Fibroblast of mammary gland (primary cell): ENCODE results near the gene MORN3.
"Not testable (repeated sequence)": the region's sequence is repeated elsewhere in the genome, so short reads cannot be mapped to it uniquely, and the experiment has no call there.

Experiments
- DNase-seq: peaks from one replicate; pipeline ENCODE4 v3.0.0-alpha.2; 2010; ENCODE audit warnings: low read depth
- H3K4me3 ChIP-seq: 2 replicates; pipeline ENCODE4 v1.5.1; 2011; ENCODE audit warnings: low read depth, mild to moderate bottlenecking, low read length, moderate library complexity; ENCODE audit not compliant: control insufficient read depth
- TF ChIP-seq, protein P1 (sequence below): conservative IDR thresholded peaks from 2 replicates; pipeline ENCODE4 v1.5.1; 2011; ENCODE audit warnings: low read depth, low read length, inconsistent platforms; ENCODE audit not compliant: control insufficient read depth, insufficient read depth

MORN3 gene

DNA sequence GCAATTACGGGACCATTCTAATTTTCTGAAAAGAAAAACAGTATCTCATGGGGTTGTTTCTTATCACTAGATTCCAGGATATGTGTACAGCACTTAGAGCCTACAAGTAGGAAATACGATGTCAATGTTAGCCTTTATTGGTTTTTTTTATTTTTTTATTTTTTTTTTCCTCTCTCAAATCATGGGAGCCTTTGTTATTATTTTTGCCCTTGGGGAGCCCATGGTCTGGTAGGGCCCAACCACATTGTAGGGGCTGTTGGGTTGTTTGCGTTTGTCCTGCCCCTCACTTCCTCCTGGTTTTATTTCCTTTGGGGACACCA is 5.9 kb downstream of the MORN3 start:
- DNase-seq = no peak
- H3K4me3 ChIP-seq = no peak overlapping the region
- TF ChIP-seq, protein P1, sequence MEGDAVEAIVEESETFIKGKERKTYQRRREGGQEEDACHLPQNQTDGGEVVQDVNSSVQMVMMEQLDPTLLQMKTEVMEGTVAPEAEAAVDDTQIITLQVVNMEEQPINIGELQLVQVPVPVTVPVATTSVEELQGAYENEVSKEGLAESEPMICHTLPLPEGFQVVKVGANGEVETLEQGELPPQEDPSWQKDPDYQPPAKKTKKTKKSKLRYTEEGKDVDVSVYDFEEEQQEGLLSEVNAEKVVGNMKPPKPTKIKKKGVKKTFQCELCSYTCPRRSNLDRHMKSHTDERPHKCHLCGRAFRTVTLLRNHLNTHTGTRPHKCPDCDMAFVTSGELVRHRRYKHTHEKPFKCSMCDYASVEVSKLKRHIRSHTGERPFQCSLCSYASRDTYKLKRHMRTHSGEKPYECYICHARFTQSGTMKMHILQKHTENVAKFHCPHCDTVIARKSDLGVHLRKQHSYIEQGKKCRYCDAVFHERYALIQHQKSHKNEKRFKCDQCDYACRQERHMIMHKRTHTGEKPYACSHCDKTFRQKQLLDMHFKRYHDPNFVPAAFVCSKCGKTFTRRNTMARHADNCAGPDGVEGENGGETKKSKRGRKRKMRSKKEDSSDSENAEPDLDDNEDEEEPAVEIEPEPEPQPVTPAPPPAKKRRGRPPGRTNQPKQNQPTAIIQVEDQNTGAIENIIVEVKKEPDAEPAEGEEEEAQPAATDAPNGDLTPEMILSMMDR = no peak

DNA sequence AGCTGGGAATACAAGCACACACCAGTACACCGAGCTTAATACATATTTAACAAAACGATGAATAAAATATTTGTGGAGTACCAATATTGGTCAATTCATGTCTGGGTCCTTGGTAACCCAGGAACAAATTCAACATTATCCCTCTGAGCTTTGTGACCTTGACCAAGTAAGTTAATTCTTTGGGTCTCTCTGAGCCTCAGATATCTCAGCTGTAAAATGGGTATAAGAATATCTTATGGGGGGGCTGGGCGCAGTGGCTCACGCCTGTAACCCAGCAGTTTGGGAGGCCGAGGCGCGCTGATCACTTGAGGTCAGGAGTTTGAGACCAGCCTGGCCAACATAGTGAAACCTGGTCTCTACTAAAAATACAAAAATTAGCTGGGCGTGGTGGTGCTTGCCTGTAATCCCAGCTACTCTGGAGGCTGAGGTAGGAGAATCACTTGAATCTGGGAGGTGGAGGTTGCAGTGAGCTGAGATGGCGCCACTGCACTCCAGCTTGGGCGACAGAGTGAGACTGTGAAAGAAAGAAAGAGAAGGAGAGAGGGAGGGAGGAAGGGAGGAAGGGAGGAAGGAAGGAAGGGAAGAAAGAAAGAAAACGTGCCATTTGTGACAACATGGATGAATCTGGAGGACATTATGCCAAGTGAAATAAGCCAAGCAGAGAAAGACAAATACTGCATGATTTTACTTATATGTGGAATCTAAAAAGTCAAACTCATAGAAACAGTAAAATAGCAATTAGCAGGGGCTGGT is 7.9 kb downstream of the MORN3 start:
- H3K4me3 ChIP-seq, DNase-seq: not testable (repeated sequence)

DNA sequence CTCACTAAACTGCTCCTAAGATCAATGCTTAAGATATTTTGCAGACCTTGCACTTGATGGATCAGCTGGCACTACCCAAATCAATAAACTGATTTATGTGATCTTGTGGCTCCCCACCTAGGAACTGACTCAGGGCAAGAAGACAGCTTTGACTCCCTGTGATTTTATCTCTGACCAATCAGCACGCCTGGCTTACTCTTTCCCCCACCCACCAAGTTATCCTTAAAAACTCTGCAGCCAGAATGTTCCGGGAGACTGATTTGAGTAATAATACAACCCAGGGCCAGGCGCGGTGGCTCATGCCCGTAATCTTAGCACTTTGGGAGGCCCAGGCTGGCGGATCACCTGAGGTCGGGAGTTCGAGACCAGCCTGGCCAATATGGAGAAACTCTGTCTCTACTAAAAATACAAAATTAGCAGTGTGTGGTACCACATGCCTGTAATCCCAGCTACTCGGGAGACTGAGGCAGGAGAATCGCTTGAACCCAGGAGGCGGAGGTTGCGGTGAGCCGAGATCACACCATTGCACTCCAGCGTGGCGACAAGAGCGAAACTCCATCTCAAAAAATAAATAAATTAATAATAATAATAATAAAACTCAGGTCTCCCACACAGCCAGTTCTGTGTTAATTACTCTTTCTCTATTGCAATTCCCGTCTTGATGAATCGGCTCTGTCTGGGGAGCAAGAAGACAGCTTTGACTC is 12.0 kb downstream of the MORN3 start:
- no peak for DNase-seq
- TF ChIP-seq, protein P1 = no peak
- no peak overlapping the region for H3K4me3 ChIP-seq

DNA sequence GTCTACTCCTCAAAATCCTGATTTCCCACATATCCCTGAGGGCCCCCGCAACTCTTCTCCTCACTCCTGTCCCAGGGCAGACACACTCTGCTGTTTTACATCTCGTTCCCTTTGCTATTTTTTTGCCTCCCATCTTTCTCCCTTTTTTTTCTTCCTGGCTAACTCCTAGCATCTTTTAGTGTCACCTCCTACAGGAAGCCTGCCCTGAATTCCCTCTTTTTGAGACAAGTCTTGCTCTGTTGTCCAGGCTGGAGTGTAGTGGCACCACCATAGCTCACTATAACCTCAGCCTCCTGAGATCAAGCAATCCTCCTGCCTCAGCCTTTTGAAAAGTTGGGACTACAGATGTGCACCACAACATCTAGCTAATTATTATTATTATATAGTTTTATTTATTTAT is 13.3 kb downstream of the MORN3 start:
- no peak overlapping the region for H3K4me3 ChIP-seq
- no peak for DNase-seq
- TF ChIP-seq, protein P1 = no peak

DNA sequence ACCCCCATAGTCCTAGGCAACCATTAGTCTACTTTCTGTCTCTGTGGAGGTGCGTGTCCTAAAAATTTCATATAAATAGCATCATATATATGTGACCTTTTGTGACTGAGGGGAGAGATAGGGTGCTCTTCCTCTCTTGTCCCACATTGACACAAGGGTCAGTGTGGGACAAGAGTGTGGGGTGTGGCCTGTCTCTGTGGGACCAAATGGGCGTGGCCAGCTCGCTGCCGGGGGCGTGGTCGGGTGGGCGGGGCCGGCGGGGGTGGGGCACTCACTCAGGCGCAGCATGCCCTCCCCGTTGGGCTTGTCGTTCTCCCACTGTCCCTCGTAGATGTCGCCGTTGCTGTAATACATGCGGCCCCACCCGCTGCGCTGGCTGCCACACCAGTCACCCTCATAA is 15.5 kb downstream of the MORN3 start:
- TF ChIP-seq, protein P1 = no peak
- DNase-seq = no peak

DNA sequence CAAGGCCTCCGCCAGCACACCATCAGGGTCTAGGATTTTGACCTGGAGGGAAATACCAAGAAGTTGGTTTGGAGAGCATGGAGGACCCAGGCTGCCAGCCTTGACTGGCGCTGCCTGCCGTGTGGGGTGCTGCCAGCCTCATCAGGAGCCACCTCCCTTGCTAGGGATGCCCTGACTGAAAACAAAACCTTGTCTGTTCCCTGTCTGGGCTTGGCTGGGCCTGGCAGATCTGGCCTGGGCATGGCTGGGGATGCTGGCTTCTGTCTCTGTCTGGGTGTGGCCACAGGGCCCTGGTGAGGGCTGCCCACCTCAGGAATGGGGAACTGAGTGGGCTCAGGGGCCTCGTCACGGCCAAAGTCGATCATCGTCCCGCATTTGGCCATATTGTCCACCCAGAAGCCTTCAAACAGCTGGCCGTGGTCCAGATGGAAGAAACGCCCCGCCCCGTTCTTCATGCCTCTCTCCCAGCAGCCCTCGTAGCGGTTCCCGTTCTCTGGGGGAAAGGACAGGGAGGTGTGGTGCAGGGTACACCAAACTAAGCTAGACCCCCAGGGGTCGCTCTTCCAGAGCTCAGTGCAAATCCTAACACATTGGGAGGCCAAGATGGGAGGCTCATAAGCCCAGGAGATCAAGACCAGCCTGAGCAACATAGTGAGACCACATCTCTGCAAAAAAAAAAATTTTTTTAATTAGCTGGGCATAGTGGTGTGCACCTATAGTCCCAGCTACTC is 16.5 kb downstream of the MORN3 start:
- H3K4me3 ChIP-seq = no peak overlapping the region
- no peak for DNase-seq
- TF ChIP-seq, protein P1 = no peak

More for the DNA sequence above, 15.5 kb downstream of the MORN3 start:
- H3K4me3 ChIP-seq = no peak overlapping the region

DNA sequence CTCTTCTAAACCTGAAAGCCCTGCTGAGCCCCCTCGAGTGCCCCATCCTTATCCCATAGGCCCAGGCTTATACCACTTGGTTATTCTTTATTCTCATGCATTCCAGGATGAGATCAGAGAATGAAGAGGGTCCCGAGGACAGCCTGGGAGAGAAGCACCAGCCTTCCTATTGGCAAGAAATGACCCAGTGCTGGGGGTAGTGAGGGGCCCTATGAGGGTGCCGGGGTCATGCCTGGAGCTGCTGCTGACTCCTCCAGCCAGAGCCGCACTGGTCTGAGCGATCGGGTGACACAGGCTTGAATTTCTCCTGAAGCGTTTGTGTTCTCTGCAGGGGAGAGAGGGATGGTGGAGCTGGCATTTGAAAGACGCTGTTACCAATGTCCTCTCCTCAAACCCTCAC is 18.1 kb downstream of the MORN3 start:
- DNase-seq = no peak
- no peak overlapping the region for H3K4me3 ChIP-seq
- TF ChIP-seq, protein P1 = no peak
